Astrocyte (in vitro differentiated cells and primary cell): ENCODE measurements around the gene WNT9A.

Experiments used
- EZH2 ChIP-seq: IDR thresholded peaks from 2 replicates; pipeline ENCODE4 v1.6.1; 2012; ENCODE audit warnings: mild to moderate bottlenecking, low read length, inconsistent platforms; ENCODE audit not compliant: insufficient read depth
- TF ChIP-seq, protein P1 (sequence below): IDR thresholded peaks from 2 replicates; pipeline ENCODE4 v1.5.1; 2011; ENCODE audit warnings: low read depth, mild to moderate bottlenecking, inconsistent platforms, low read length, moderate library complexity; ENCODE audit not compliant: insufficient read depth

DNA sequence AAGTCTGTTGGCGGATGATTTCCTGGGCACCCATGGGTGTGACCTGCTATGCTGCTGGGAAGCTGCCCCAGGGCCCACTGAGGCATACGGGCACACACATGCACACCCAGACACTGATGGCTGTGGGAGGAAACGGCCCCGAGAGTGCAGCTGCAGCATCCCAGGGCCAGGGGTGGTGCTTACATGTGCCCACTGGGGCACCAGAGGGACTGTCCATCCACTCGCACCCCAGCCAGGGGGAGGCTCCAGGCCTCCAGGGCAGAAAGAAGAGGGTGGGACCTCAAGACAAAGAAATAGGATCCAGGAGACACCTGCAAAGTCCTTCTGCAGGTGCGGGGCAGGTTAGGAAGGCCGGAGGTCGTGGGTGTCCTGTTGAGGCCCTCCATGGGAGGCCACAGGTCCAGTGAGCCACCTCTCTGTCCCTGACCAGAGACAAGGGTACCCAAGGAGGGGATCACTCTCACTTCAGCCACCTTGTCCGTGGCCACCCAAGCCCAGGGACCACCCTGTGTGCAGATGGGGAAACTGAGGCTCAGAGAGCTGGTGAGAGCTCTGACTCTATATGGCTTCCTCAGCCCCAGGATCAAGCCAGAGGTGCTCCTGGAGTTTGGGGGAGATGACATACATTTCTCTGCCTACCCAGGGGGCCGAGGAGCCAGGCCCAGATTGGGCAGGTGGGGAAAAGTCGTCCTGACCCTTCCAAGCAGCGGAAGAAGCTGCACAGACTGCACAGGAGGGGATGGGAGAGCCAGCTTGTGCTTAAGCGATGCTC lies 57.1 kb downstream of the WNT9A start:
- TF ChIP-seq, protein P1, sequence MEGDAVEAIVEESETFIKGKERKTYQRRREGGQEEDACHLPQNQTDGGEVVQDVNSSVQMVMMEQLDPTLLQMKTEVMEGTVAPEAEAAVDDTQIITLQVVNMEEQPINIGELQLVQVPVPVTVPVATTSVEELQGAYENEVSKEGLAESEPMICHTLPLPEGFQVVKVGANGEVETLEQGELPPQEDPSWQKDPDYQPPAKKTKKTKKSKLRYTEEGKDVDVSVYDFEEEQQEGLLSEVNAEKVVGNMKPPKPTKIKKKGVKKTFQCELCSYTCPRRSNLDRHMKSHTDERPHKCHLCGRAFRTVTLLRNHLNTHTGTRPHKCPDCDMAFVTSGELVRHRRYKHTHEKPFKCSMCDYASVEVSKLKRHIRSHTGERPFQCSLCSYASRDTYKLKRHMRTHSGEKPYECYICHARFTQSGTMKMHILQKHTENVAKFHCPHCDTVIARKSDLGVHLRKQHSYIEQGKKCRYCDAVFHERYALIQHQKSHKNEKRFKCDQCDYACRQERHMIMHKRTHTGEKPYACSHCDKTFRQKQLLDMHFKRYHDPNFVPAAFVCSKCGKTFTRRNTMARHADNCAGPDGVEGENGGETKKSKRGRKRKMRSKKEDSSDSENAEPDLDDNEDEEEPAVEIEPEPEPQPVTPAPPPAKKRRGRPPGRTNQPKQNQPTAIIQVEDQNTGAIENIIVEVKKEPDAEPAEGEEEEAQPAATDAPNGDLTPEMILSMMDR = no peak
- no peak for TF ChIP-seq EZH2
